GM12878 (cell line): ENCODE data around the gene HIGD1C. TPM values are rescaled to one million over a fixed set of nuclear protein-coding genes. Genes with fewer than 3 reads are reported as not detected.

Experiments
- ATAC-seq: fragments of 200-7000 bp; cut with Tn5 transposase; 3 replicates; pipeline ENCODE4 v1.9.1; 2020; ENCODE audit warnings: mild to moderate bottlenecking, moderate library complexity
- BruUV-seq: library from RNA; stranded (reverse); fragments of 400-500 nt; replicated peaks from 2 replicates; lab custom pipeline; 2021; lab: Mats Ljungman, UMichigan
- CTCF ChIA-PET: fragments of 300-600 bp; sonication (Branson Sonifier 250); formaldehyde crosslinking; extraction: SDS; loops from one replicate; lab custom pipeline; 2021; ENCODE audit warnings: inconsistent platforms; lab: Yijun Ruan, JAX
- POLR2A ChIA-PET: fragments of 350-600 bp; formaldehyde crosslinking; extraction: SDS; loops from one replicate; lab custom pipeline; 2021; ENCODE audit warnings: inconsistent platforms; lab: Charles Lee
- RAD21 ChIA-PET: fragments of 300-600 bp; sonication (Branson Sonifier 250); formaldehyde crosslinking; loops from one replicate; lab custom pipeline; 2023; ENCODE audit warnings: antibody characterized with exemption; ENCODE audit not compliant: unreplicated experiment; lab: Charles Lee
- SMC1A ChIA-PET: fragments of 300-600 bp; sonication (Branson Sonifier 250); formaldehyde crosslinking; loops from one replicate; lab custom pipeline; 2023; ENCODE audit not compliant: unreplicated experiment, uncharacterized antibody; lab: Charles Lee
- DNase-seq: peaks from one replicate; pipeline ENCODE4 v3.0.0-alpha.2; 2011; ENCODE audit warnings: low read depth, low spot score
- FAIRE-seq: peaks from 3 replicates; lab custom pipeline; 2011; peaks lifted over from hg19 to GRCh38; lab: Jason Lieb, UNC
- H2AFZ ChIP-seq: 2 replicates; pipeline ENCODE4 v1.6.0; 2011; ENCODE audit warnings: low read depth, low read length, control low read depth; ENCODE audit not compliant: control insufficient read depth
- H3K27ac ChIP-seq: 2 replicates; pipeline ENCODE4 v1.5.1; 2011; ENCODE audit warnings: control low read depth; ENCODE audit not compliant: control insufficient read depth, insufficient read depth
- H3K27me3 ChIP-seq, 2 experiments: replicated peaks in 1 of 2; 2 replicates each; pipeline versions ENCODE4 v1.6.0 to v1.6.1; 2011; ENCODE audit warnings: low read length in 1 of 2; ENCODE audit not compliant: control insufficient read depth in 2 of 2, insufficient read depth in 2 of 2
- H3K36me3 ChIP-seq, 2 experiments: 2 replicates each; pipeline ENCODE4 v1.5.1; 2011; ENCODE audit warnings: low read length in 1 of 2; ENCODE audit not compliant: control insufficient read depth in 2 of 2, insufficient read depth in 2 of 2
- H3K4me1 ChIP-seq: 2 replicates; pipeline ENCODE4 v1.6.1; 2011; ENCODE audit warnings: mild to moderate bottlenecking, low read length, moderate library complexity, mixed read lengths; ENCODE audit not compliant: control insufficient read depth, insufficient read depth
- H3K4me2 ChIP-seq: 2 replicates; pipeline ENCODE4 v1.6.0; 2011; ENCODE audit warnings: control low read depth; ENCODE audit not compliant: control insufficient read depth, insufficient read depth
- H3K4me3 ChIP-seq: fragments of 200-600 bp; sonication (generic); 2 replicates; pipeline ENCODE4 v1.5.1; 2016
- H3K79me2 ChIP-seq: 2 replicates; pipeline ENCODE4 v1.6.0; 2011; ENCODE audit warnings: low read length; ENCODE audit not compliant: control insufficient read depth, insufficient read depth
- H3K9ac ChIP-seq: 2 replicates; pipeline ENCODE4 v1.8.0; 2011; ENCODE audit warnings: low read length, control low read depth, mixed read lengths; ENCODE audit not compliant: control insufficient read depth, insufficient read depth
- H3K9me3 ChIP-seq: replicated peaks from 3 replicates; pipeline ENCODE4 v1.5.1; 2011; ENCODE audit warnings: mild to moderate bottlenecking, low read length; ENCODE audit not compliant: control insufficient read depth, insufficient read depth
- H4K20me1 ChIP-seq: 2 replicates; pipeline ENCODE4 v1.6.0; 2011; ENCODE audit not compliant: control insufficient read depth, insufficient read depth
- CBX5 ChIP-seq: sonication (generic); IDR thresholded peaks from 2 replicates; pipeline ENCODE4 v1.6.1; 2016; ENCODE audit warnings: low read depth, moderate library complexity, mild to moderate bottlenecking, inconsistent platforms
- IKZF1 ChIP-seq: fragments of 450-650 bp; conservative IDR thresholded peaks from 2 replicates; pipeline ENCODE4 v1.6.1; 2017; ENCODE audit warnings: antibody characterized with exemption, mild to moderate bottlenecking
- SMC3 ChIP-seq: IDR thresholded peaks from 2 replicates; pipeline ENCODE4 v1.6.1; 2011; ENCODE audit warnings: low read length, improper control_type of control experiment, borderline replicate concordance
- TARDBP ChIP-seq: IDR thresholded peaks from 2 replicates; pipeline ENCODE4 v1.6.1; 2016; ENCODE audit warnings: borderline replicate concordance
- WGBS: methylation state at CpG from one replicate; pipeline ENCODE4 v1.1.6; 2016; ENCODE audit warnings: low lambda C conversion rate; ENCODE audit not compliant: insufficient replicate concordance, insufficient coverage; ENCODE audit errors: missing lambda C conversion rate; 5-methylcytosine and 5-hydroxymethylcytosine counted together
- in situ Hi-C: fragments of 300-500 bp; cut with MboI; formaldehyde crosslinking; loops from 9 replicates; pipeline ENCODE4 v1.14.3; 2018; ENCODE audit warnings: mixed read lengths
- intact Hi-C: fragments of 100-400 bp; cut with micrococcal nuclease; formaldehyde crosslinking; loops from one replicate; pipeline ENCODE4 v1.14.2; 2022; ENCODE audit not compliant: unreplicated experiment
- polyA plus RNA-seq, 11 experiments: library from polyadenylated mRNA; depleted of rRNA in 4 of 11; unstranded in 6 of 11; stranded (reverse) in 5 of 11; fragments of >200 nt; fragmentation: Nextera tagmentation in 4 of 11; fragmentation: Illumina TruSeq in 1 of 11; extraction: Ambion mirVana in 4 of 11; extraction: Trizol in 1 of 11; gene quantifications; 1 replicate in 1 of 11; 2 replicates in 10 of 11; pipeline versions ENCODE4 v1.2.1 to v1.2.3, GENCODE V29; 2011 to 2016; ENCODE audit warnings: inconsistent platforms in 2 of 11, missing spikeins in 2 of 11, low read depth in 1 of 11
- small RNA-seq: library from RNA; depleted of rRNA; stranded (forward); fragments of <200 nt; gene quantifications from one replicate; pipeline ENCODE3, GENCODE V24; 2014
- total RNA-seq, 4 experiments: library from RNA; depleted of rRNA in 3 of 4; stranded (reverse); fragments of >200 nt in 3 of 4; fragmentation: Illumina TruSeq in 1 of 4; extraction: Trizol in 1 of 4; gene quantifications; 2 replicates each; pipeline versions ENCODE4 v1.2.1 to v1.2.3, GENCODE V29; 2013 to 2021
- TF ChIP-seq, protein P1 (sequence below): IDR thresholded peaks from 2 replicates; pipeline ENCODE4 v1.6.1; 2011; ENCODE audit warnings: low read depth, mild to moderate bottlenecking, low read length, moderate library complexity, borderline replicate concordance; ENCODE audit errors: extremely low read depth

The HIGD1C gene
- total and polyA plus RNA-seq, 10 of the 15 experiments (the other 5 are each of a cell fraction or from before 2014, with no cell fraction given): not detected

DNA sequence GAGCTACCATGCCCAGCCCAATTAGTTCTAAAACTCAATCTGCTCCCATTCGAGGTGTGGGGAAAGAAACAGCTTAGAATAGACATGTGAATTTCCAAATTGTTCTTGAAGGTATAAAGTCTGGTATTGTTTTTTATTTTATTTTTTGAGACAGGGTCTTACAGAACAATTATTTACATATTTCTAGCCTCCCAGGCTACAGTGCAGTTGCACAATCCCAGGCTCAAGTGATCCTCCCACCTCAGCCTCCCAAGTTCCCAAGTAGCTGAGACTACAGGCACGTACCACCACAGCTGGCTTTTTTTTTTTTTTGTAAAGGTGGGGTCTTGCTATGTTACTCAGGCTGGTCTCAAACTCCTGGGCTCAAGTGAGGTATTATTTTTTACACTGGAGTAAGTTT, 67.6 kb downstream of the HIGD1C start:
- no peak overlapping the region for H3K9ac ChIP-seq
- 91% methylated on average over 2 of the region's 2 CpGs for WGBS
- TF ChIP-seq, protein P1, sequence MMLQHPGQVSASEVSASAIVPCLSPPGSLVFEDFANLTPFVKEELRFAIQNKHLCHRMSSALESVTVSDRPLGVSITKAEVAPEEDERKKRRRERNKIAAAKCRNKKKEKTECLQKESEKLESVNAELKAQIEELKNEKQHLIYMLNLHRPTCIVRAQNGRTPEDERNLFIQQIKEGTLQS: no peak
- TF ChIP-seq SMC3 (no peak), CBX5 (no peak), TARDBP (no peak), IKZF1 (no peak)
- H3K27me3 ChIP-seq: no peaks in the 10 kb centered on the region
- no peaks in the 10 kb centered on the region for H3K36me3 ChIP-seq
- intact Hi-C loops (no loop called here), in situ Hi-C loops (no loop called here)
- no peak overlapping the region for H3K27ac ChIP-seq
- H4K20me1 ChIP-seq: no peaks in the 10 kb centered on the region
- ATAC-seq (no peak), FAIRE-seq (no peak), DNase-seq (no peak)
- ChIA-PET CTCF (interaction anchor here (0.6 to 1.0 kb wide), 3 partner anchors 10 to 321 kb away, joined by 3 to 4 read pairs (median 3); no protein-coding TSS in a partner anchor), SMC1A (interaction anchor here (1.2 to 2.0 kb wide), 4 partner anchors 9 to 194 kb away, joined by 3 to 11 read pairs (median 4); no protein-coding TSS in a partner anchor), POLR2A (interaction anchor here (0.7 kb wide), 1 partner anchor 11 kb away, joined by 3 read pairs; no protein-coding TSS in a partner anchor), RAD21 (interaction anchor here (0.5 to 1.3 kb wide), 2 partner anchors 89 to 251 kb away, joined by 3 read pairs; no protein-coding TSS in a partner anchor)
- no peak overlapping the region for H3K4me2 ChIP-seq
- H3K79me2 ChIP-seq: peaks cover 34% of the 10 kb centered on the region
- no peak overlapping the region for H2AFZ ChIP-seq
- no peaks in the 10 kb centered on the region for H3K9me3 ChIP-seq
- H3K4me3 ChIP-seq: no peak overlapping the region
- no TSS peak for BruUV-seq
- peaks cover 14% of the 10 kb centered on the region; the same call in 1 of the 2 replicates for H3K4me1 ChIP-seq

Small RNA genes within 50 kb of the gene (small RNA-seq; reads per million reads assigned to genes)
- not detected for gene AC008121.1
- gene RF00019: not detected
- not detected for gene RNU6-87P

Other genes with a start within 250 kb of the HIGD1C start
- 25.3 and 35.4 TPM in 2 replicates for gene ATF1, start 188.4 kb upstream of the HIGD1C start, total RNA-seq (2014; rRNA removed)
- gene ATF1, start 188.4 kb upstream of the HIGD1C start, total RNA-seq (2014; rRNA removed; fragmentation: Illumina TruSeq; extraction: Trizol): 27.5 and 28.8 TPM in 2 replicates
- gene ATF1, start 188.4 kb upstream of the HIGD1C start, total RNA-seq (2021): 28.9 and 29.3 TPM in 2 replicates
- gene ATF1, start 188.4 kb upstream of the HIGD1C start, polyA plus RNA-seq (2011; rRNA removed): 70.9 and 92.0 TPM in 2 replicates
- gene ATF1, start 188.4 kb upstream of the HIGD1C start, polyA plus RNA-seq (2014; fragmentation: Illumina TruSeq; extraction: Trizol): 35.9 and 40.1 TPM in 2 replicates
- gene ATF1, start 188.4 kb upstream of the HIGD1C start, polyA plus RNA-seq (2014; fragmentation: Nextera tagmentation; extraction: Ambion mirVana): 10 to 100 TPM; 15.4 to 17.0 TPM
- gene ATF1, start 188.4 kb upstream of the HIGD1C start, polyA plus RNA-seq (2014; rRNA removed): 44.3 and 44.4 TPM in 2 replicates
- gene ATF1, start 188.4 kb upstream of the HIGD1C start, polyA plus RNA-seq (2016; fragmentation: Nextera tagmentation; extraction: Ambion mirVana): 10 to 100 TPM; 33.2 to 34.0 TPM
- gene TMPRSS12, start 109.6 kb upstream of the HIGD1C start, total RNA-seq (2014; rRNA removed): not detected in 2 replicates
- not detected in 2 replicates for gene TMPRSS12, start 109.6 kb upstream of the HIGD1C start, total RNA-seq (2014; rRNA removed; fragmentation: Illumina TruSeq; extraction: Trizol)
- gene TMPRSS12, start 109.6 kb upstream of the HIGD1C start, total RNA-seq (2021): not detected in 2 replicates
- not detected in 2 replicates for gene TMPRSS12, start 109.6 kb upstream of the HIGD1C start, polyA plus RNA-seq (2011; rRNA removed)
- gene TMPRSS12, start 109.6 kb upstream of the HIGD1C start, polyA plus RNA-seq (2014; fragmentation: Illumina TruSeq; extraction: Trizol): not detected in 2 replicates
- gene TMPRSS12, start 109.6 kb upstream of the HIGD1C start, polyA plus RNA-seq (2014; fragmentation: Nextera tagmentation; extraction: Ambion mirVana): not detected
- gene TMPRSS12, start 109.6 kb upstream of the HIGD1C start, polyA plus RNA-seq (2014; rRNA removed): not detected in 2 replicates
- gene TMPRSS12, start 109.6 kb upstream of the HIGD1C start, polyA plus RNA-seq (2016; fragmentation: Nextera tagmentation; extraction: Ambion mirVana): not detected
- gene SLC11A2, start 73.8 kb downstream of the HIGD1C start, total RNA-seq (2014; rRNA removed): 22.1 and 22.2 TPM in 2 replicates
- gene SLC11A2, start 73.8 kb downstream of the HIGD1C start, total RNA-seq (2014; rRNA removed; fragmentation: Illumina TruSeq; extraction: Trizol): 15.2 and 17.7 TPM in 2 replicates
- 13.4 and 19.0 TPM in 2 replicates for gene SLC11A2, start 73.8 kb downstream of the HIGD1C start, total RNA-seq (2021)
- 27.5 and 29.4 TPM in 2 replicates for gene SLC11A2, start 73.8 kb downstream of the HIGD1C start, polyA plus RNA-seq (2011; rRNA removed)
- gene SLC11A2, start 73.8 kb downstream of the HIGD1C start, polyA plus RNA-seq (2014; fragmentation: Illumina TruSeq; extraction: Trizol): 15.1 and 21.3 TPM in 2 replicates
- gene SLC11A2, start 73.8 kb downstream of the HIGD1C start, polyA plus RNA-seq (2014; fragmentation: Nextera tagmentation; extraction: Ambion mirVana): 1 to 10 TPM; 6.2 to 9.0 TPM
- 16.0 and 19.3 TPM in 2 replicates for gene SLC11A2, start 73.8 kb downstream of the HIGD1C start, polyA plus RNA-seq (2014; rRNA removed)
- gene SLC11A2, start 73.8 kb downstream of the HIGD1C start, polyA plus RNA-seq (2016; fragmentation: Nextera tagmentation; extraction: Ambion mirVana): 10 to 100 TPM; 14.5 to 15.9 TPM
- gene LETMD1, start 95.8 kb downstream of the HIGD1C start, total RNA-seq (2014; rRNA removed): 59.9 and 72.0 TPM in 2 replicates
- 54.9 and 58.3 TPM in 2 replicates for gene LETMD1, start 95.8 kb downstream of the HIGD1C start, total RNA-seq (2014; rRNA removed; fragmentation: Illumina TruSeq; extraction: Trizol)
- gene LETMD1, start 95.8 kb downstream of the HIGD1C start, total RNA-seq (2021): 44.7 and 48.1 TPM in 2 replicates
- 115 and 116 TPM in 2 replicates for gene LETMD1, start 95.8 kb downstream of the HIGD1C start, polyA plus RNA-seq (2011; rRNA removed)
- 91.2 and 91.8 TPM in 2 replicates for gene LETMD1, start 95.8 kb downstream of the HIGD1C start, polyA plus RNA-seq (2014; fragmentation: Illumina TruSeq; extraction: Trizol)
- gene LETMD1, start 95.8 kb downstream of the HIGD1C start, polyA plus RNA-seq (2014; fragmentation: Nextera tagmentation; extraction: Ambion mirVana): 10 to 100 TPM; 36.5 to 37.1 TPM
- 79.0 and 82.6 TPM in 2 replicates for gene LETMD1, start 95.8 kb downstream of the HIGD1C start, polyA plus RNA-seq (2014; rRNA removed)
- gene LETMD1, start 95.8 kb downstream of the HIGD1C start, polyA plus RNA-seq (2016; fragmentation: Nextera tagmentation; extraction: Ambion mirVana): 10 to 100 TPM; 30.3 to 33.7 TPM
- gene CSRNP2, start 131.1 kb downstream of the HIGD1C start, total RNA-seq (2014; rRNA removed): 7.9 and 8.3 TPM in 2 replicates
- 4.4 and 5.0 TPM in 2 replicates for gene CSRNP2, start 131.1 kb downstream of the HIGD1C start, total RNA-seq (2014; rRNA removed; fragmentation: Illumina TruSeq; extraction: Trizol)
- 9.9 and 12.1 TPM in 2 replicates for gene CSRNP2, start 131.1 kb downstream of the HIGD1C start, total RNA-seq (2021)
- 5.6 and 6.4 TPM in 2 replicates for gene CSRNP2, start 131.1 kb downstream of the HIGD1C start, polyA plus RNA-seq (2011; rRNA removed)
- 7.8 and 8.8 TPM in 2 replicates for gene CSRNP2, start 131.1 kb downstream of the HIGD1C start, polyA plus RNA-seq (2014; fragmentation: Illumina TruSeq; extraction: Trizol)
- gene CSRNP2, start 131.1 kb downstream of the HIGD1C start, polyA plus RNA-seq (2014; fragmentation: Nextera tagmentation; extraction: Ambion mirVana): 1 to 10 TPM; 1.2 to 1.4 TPM
- gene CSRNP2, start 131.1 kb downstream of the HIGD1C start, polyA plus RNA-seq (2014; rRNA removed): 6.1 and 8.1 TPM in 2 replicates
- gene CSRNP2, start 131.1 kb downstream of the HIGD1C start, polyA plus RNA-seq (2016; fragmentation: Nextera tagmentation; extraction: Ambion mirVana): 1 to 10 TPM; 4.8 to 6.9 TPM
- gene TFCP2, start 220.6 kb downstream of the HIGD1C start, total RNA-seq (2014; rRNA removed): 13.4 and 14.0 TPM in 2 replicates
- 13.0 and 13.9 TPM in 2 replicates for gene TFCP2, start 220.6 kb downstream of the HIGD1C start, total RNA-seq (2014; rRNA removed; fragmentation: Illumina TruSeq; extraction: Trizol)
- gene TFCP2, start 220.6 kb downstream of the HIGD1C start, total RNA-seq (2021): 22.3 and 24.3 TPM in 2 replicates
- 25.1 and 26.3 TPM in 2 replicates for gene TFCP2, start 220.6 kb downstream of the HIGD1C start, polyA plus RNA-seq (2011; rRNA removed)
- 29.7 and 44.0 TPM in 2 replicates for gene TFCP2, start 220.6 kb downstream of the HIGD1C start, polyA plus RNA-seq (2014; fragmentation: Illumina TruSeq; extraction: Trizol)
- 1 to 10 TPM; 5.8 to 9.4 TPM for gene TFCP2, start 220.6 kb downstream of the HIGD1C start, polyA plus RNA-seq (2014; fragmentation: Nextera tagmentation; extraction: Ambion mirVana)
- gene TFCP2, start 220.6 kb downstream of the HIGD1C start, polyA plus RNA-seq (2014; rRNA removed): 18.9 and 19.7 TPM in 2 replicates
- gene TFCP2, start 220.6 kb downstream of the HIGD1C start, polyA plus RNA-seq (2016; fragmentation: Nextera tagmentation; extraction: Ambion mirVana): 10 to 100 TPM; 12.1 to 15.0 TPM